NB4 (cell line): ENCODE measurements around the gene DENND4C.

Experiments used
- POLR2A ChIP-seq: IDR thresholded peaks from 2 replicates; pipeline ENCODE4 v1.6.1; 2011; ENCODE audit warnings: mild to moderate bottlenecking; ENCODE audit not compliant: insufficient read length; ENCODE audit errors: extremely low read depth
- TF ChIP-seq, protein P1 (sequence below): IDR thresholded peaks from one replicate; pipeline ENCODE4 v1.5.1; 2012; ENCODE audit warnings: low read depth, low read length
- TF ChIP-seq, protein P2 (sequence below): IDR thresholded peaks from 2 replicates; pipeline ENCODE4 v1.6.1; 2011; ENCODE audit warnings: low read depth, low read length

DNA sequence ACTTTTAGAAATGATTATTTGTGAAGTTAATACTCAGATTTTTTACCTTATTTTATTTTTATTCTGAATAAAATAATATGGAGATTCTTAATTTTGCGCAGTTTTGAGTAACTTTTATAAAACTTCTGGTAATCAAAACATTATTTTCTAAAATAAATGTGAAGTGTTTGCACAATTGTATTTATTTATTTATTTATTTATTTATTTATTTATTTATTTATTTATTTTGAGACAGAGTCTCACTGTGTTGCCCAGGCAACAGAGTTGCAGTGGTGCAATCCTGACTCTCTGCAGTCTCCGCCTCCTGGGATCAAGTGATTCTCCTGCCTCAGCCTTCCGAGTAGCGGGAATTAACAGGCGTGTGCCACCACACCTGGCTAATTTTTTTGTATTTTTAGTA is 76.1 kb downstream of the DENND4C start:
- TF ChIP-seq, protein P1, sequence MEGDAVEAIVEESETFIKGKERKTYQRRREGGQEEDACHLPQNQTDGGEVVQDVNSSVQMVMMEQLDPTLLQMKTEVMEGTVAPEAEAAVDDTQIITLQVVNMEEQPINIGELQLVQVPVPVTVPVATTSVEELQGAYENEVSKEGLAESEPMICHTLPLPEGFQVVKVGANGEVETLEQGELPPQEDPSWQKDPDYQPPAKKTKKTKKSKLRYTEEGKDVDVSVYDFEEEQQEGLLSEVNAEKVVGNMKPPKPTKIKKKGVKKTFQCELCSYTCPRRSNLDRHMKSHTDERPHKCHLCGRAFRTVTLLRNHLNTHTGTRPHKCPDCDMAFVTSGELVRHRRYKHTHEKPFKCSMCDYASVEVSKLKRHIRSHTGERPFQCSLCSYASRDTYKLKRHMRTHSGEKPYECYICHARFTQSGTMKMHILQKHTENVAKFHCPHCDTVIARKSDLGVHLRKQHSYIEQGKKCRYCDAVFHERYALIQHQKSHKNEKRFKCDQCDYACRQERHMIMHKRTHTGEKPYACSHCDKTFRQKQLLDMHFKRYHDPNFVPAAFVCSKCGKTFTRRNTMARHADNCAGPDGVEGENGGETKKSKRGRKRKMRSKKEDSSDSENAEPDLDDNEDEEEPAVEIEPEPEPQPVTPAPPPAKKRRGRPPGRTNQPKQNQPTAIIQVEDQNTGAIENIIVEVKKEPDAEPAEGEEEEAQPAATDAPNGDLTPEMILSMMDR, result no peak
- TF ChIP-seq POLR2A, result no peak
- TF ChIP-seq, protein P2, sequence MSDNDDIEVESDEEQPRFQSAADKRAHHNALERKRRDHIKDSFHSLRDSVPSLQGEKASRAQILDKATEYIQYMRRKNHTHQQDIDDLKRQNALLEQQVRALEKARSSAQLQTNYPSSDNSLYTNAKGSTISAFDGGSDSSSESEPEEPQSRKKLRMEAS, result no peak
